GM12878 (cell line): ENCODE results near the gene MUSK. TPM values are rescaled to one million over a fixed set of nuclear protein-coding genes. Genes with fewer than 3 reads are reported as not detected.

Source experiments
- ATAC-seq: fragments of 200-7000 bp; cut with Tn5 transposase; 3 replicates; pipeline ENCODE4 v1.9.1; 2020; ENCODE audit warnings: mild to moderate bottlenecking, moderate library complexity
- BruUV-seq: library from RNA; stranded (reverse); fragments of 400-500 nt; replicated peaks from 2 replicates; lab custom pipeline; 2021; lab: Mats Ljungman, UMichigan
- CTCF ChIA-PET: fragments of 300-600 bp; sonication (Branson Sonifier 250); formaldehyde crosslinking; extraction: SDS; loops from one replicate; lab custom pipeline; 2021; ENCODE audit warnings: inconsistent platforms; lab: Yijun Ruan, JAX
- POLR2A ChIA-PET: fragments of 350-600 bp; formaldehyde crosslinking; extraction: SDS; loops from one replicate; lab custom pipeline; 2021; ENCODE audit warnings: inconsistent platforms; lab: Charles Lee
- RAD21 ChIA-PET: fragments of 300-600 bp; sonication (Branson Sonifier 250); formaldehyde crosslinking; loops from one replicate; lab custom pipeline; 2023; ENCODE audit warnings: antibody characterized with exemption; ENCODE audit not compliant: unreplicated experiment; lab: Charles Lee
- SMC1A ChIA-PET: fragments of 300-600 bp; sonication (Branson Sonifier 250); formaldehyde crosslinking; loops from one replicate; lab custom pipeline; 2023; ENCODE audit not compliant: unreplicated experiment, uncharacterized antibody; lab: Charles Lee
- DNase-seq: peaks from one replicate; pipeline ENCODE4 v3.0.0-alpha.2; 2011; ENCODE audit warnings: low read depth, low spot score
- FAIRE-seq: peaks from 3 replicates; lab custom pipeline; 2011; peaks lifted over from hg19 to GRCh38; lab: Jason Lieb, UNC
- H2AFZ ChIP-seq: 2 replicates; pipeline ENCODE4 v1.6.0; 2011; ENCODE audit warnings: low read depth, low read length, control low read depth; ENCODE audit not compliant: control insufficient read depth
- H3K27ac ChIP-seq: 2 replicates; pipeline ENCODE4 v1.5.1; 2011; ENCODE audit warnings: control low read depth; ENCODE audit not compliant: control insufficient read depth, insufficient read depth
- H3K27me3 ChIP-seq, 2 experiments: replicated peaks in 1 of 2; 2 replicates each; pipeline versions ENCODE4 v1.6.0 to v1.6.1; 2011; ENCODE audit warnings: low read length in 1 of 2; ENCODE audit not compliant: control insufficient read depth in 2 of 2, insufficient read depth in 2 of 2
- H3K36me3 ChIP-seq, 2 experiments: 2 replicates each; pipeline ENCODE4 v1.5.1; 2011; ENCODE audit warnings: low read length in 1 of 2; ENCODE audit not compliant: control insufficient read depth in 2 of 2, insufficient read depth in 2 of 2
- H3K4me1 ChIP-seq: 2 replicates; pipeline ENCODE4 v1.6.1; 2011; ENCODE audit warnings: mild to moderate bottlenecking, low read length, moderate library complexity, mixed read lengths; ENCODE audit not compliant: control insufficient read depth, insufficient read depth
- H3K4me2 ChIP-seq: 2 replicates; pipeline ENCODE4 v1.6.0; 2011; ENCODE audit warnings: control low read depth; ENCODE audit not compliant: control insufficient read depth, insufficient read depth
- H3K4me3 ChIP-seq: fragments of 200-600 bp; sonication (generic); 2 replicates; pipeline ENCODE4 v1.5.1; 2016
- H3K79me2 ChIP-seq: 2 replicates; pipeline ENCODE4 v1.6.0; 2011; ENCODE audit warnings: low read length; ENCODE audit not compliant: control insufficient read depth, insufficient read depth
- H3K9ac ChIP-seq: 2 replicates; pipeline ENCODE4 v1.8.0; 2011; ENCODE audit warnings: low read length, control low read depth, mixed read lengths; ENCODE audit not compliant: control insufficient read depth, insufficient read depth
- H3K9me3 ChIP-seq: replicated peaks from 3 replicates; pipeline ENCODE4 v1.5.1; 2011; ENCODE audit warnings: mild to moderate bottlenecking, low read length; ENCODE audit not compliant: control insufficient read depth, insufficient read depth
- H4K20me1 ChIP-seq: 2 replicates; pipeline ENCODE4 v1.6.0; 2011; ENCODE audit not compliant: control insufficient read depth, insufficient read depth
- CBFB ChIP-seq: IDR thresholded peaks from 2 replicates; pipeline ENCODE4 v1.6.1; 2016; ENCODE audit warnings: antibody characterized with exemption, low read depth
- CEBPB ChIP-seq, 2 experiments: fragments of 150-350 bp in 1 of 2; IDR thresholded peaks; 2 replicates each; pipeline ENCODE4 v1.6.1; 2012 to 2014; ENCODE audit warnings: low read depth in 2 of 2, low read length in 2 of 2, borderline replicate concordance in 1 of 2, inconsistent platforms in 1 of 2
- CREM ChIP-seq: IDR thresholded peaks from 2 replicates; pipeline ENCODE4 v1.6.1; 2014; ENCODE audit warnings: antibody characterized with exemption, low read depth
- DPF2 ChIP-seq: fragments of 450-650 bp; IDR thresholded peaks from 2 replicates; pipeline ENCODE4 v1.6.1; 2017; ENCODE audit warnings: mild to moderate bottlenecking
- EED ChIP-seq: sonication (generic); IDR thresholded peaks from 2 replicates; pipeline ENCODE4 v1.6.1; 2016; ENCODE audit warnings: antibody characterized with exemption, low read depth
- IRF4 ChIP-seq: IDR thresholded peaks from 2 replicates; pipeline ENCODE4 v1.6.1; 2011; ENCODE audit warnings: low read depth, low read length
- MYB ChIP-seq: fragments of 150-350 bp; IDR thresholded peaks from 2 replicates; pipeline ENCODE4 v1.6.1; 2014; ENCODE audit warnings: mild to moderate bottlenecking, low read depth, low read length, borderline replicate concordance
- MYC ChIP-seq: IDR thresholded peaks from 2 replicates; pipeline ENCODE4 v1.6.1; 2011; ENCODE audit warnings: mild to moderate bottlenecking, low read length, moderate library complexity, inconsistent platforms; ENCODE audit not compliant: insufficient read depth, insufficient replicate concordance, insufficient read length, severe bottlenecking
- NFIC ChIP-seq: IDR thresholded peaks from 2 replicates; pipeline ENCODE4 v1.6.1; 2012; ENCODE audit warnings: low read depth, mild to moderate bottlenecking, inconsistent platforms, low read length, moderate library complexity
- NFYA ChIP-seq: IDR thresholded peaks from 2 replicates; pipeline ENCODE4 v1.6.1; 2011; ENCODE audit warnings: low read depth, mild to moderate bottlenecking, low read length, improper control_type of control experiment, borderline replicate concordance
- PAX8 ChIP-seq: fragments of 450-650 bp; IDR thresholded peaks from 2 replicates; pipeline ENCODE4 v1.6.1; 2017; ENCODE audit warnings: mild to moderate bottlenecking, moderate library complexity
- RAD21 ChIP-seq: IDR thresholded peaks from 2 replicates; pipeline ENCODE4 v1.6.1; 2011; ENCODE audit warnings: mild to moderate bottlenecking, low read depth, low read length, moderate library complexity; ENCODE audit not compliant: insufficient read depth
- TCF7 ChIP-seq: IDR thresholded peaks from 2 replicates; pipeline ENCODE4 v1.6.1; 2014; ENCODE audit warnings: antibody characterized with exemption, borderline replicate concordance
- ZNF207 ChIP-seq: fragments of 450-650 bp; IDR thresholded peaks from 2 replicates; pipeline ENCODE4 v1.6.1; 2014; ENCODE audit warnings: antibody characterized with exemption, mild to moderate bottlenecking, borderline replicate concordance
- ZZZ3 ChIP-seq: IDR thresholded peaks from 2 replicates; pipeline ENCODE4 v1.6.1; 2011; ENCODE audit warnings: low read depth; ENCODE audit not compliant: control insufficient read depth, insufficient read length
- WGBS: methylation state at CpG from one replicate; pipeline ENCODE4 v1.1.6; 2016; ENCODE audit warnings: low lambda C conversion rate; ENCODE audit not compliant: insufficient replicate concordance, insufficient coverage; ENCODE audit errors: missing lambda C conversion rate; 5-methylcytosine and 5-hydroxymethylcytosine counted together
- in situ Hi-C: fragments of 300-500 bp; cut with MboI; formaldehyde crosslinking; loops from 9 replicates; pipeline ENCODE4 v1.14.3; 2018; ENCODE audit warnings: mixed read lengths
- intact Hi-C: fragments of 100-400 bp; cut with micrococcal nuclease; formaldehyde crosslinking; loops from one replicate; pipeline ENCODE4 v1.14.2; 2022; ENCODE audit not compliant: unreplicated experiment
- polyA plus RNA-seq, 11 experiments: library from polyadenylated mRNA; depleted of rRNA in 4 of 11; unstranded in 6 of 11; stranded (reverse) in 5 of 11; fragments of >200 nt; fragmentation: Nextera tagmentation in 4 of 11; fragmentation: Illumina TruSeq in 1 of 11; extraction: Ambion mirVana in 4 of 11; extraction: Trizol in 1 of 11; gene quantifications; 1 replicate in 1 of 11; 2 replicates in 10 of 11; pipeline versions ENCODE4 v1.2.1 to v1.2.3, GENCODE V29; 2011 to 2016; ENCODE audit warnings: inconsistent platforms in 2 of 11, missing spikeins in 2 of 11, low read depth in 1 of 11
- total RNA-seq, 4 experiments: library from RNA; depleted of rRNA in 3 of 4; stranded (reverse); fragments of >200 nt in 3 of 4; fragmentation: Illumina TruSeq in 1 of 4; extraction: Trizol in 1 of 4; gene quantifications; 2 replicates each; pipeline versions ENCODE4 v1.2.1 to v1.2.3, GENCODE V29; 2013 to 2021
- TF ChIP-seq, protein P1 (sequence below): fragments of 450-650 bp; IDR thresholded peaks from 2 replicates; pipeline ENCODE4 v1.6.1; 2016; ENCODE audit warnings: mild to moderate bottlenecking, moderate library complexity, borderline replicate concordance
- TF ChIP-seq, protein P2 (sequence below): fragments of 450-650 bp; formaldehyde crosslinking; IDR thresholded peaks from 2 replicates; pipeline ENCODE4 v1.5.0; 2022; ENCODE audit warnings: mild to moderate bottlenecking, missing genetic modification characterization

MUSK gene
- total and polyA plus RNA-seq, 10 of the 15 experiments (the other 5 are each of a cell fraction or from before 2014, with no cell fraction given): 0.04 to 0.19 (median 0.10) TPM; not detected in 5

DNA sequence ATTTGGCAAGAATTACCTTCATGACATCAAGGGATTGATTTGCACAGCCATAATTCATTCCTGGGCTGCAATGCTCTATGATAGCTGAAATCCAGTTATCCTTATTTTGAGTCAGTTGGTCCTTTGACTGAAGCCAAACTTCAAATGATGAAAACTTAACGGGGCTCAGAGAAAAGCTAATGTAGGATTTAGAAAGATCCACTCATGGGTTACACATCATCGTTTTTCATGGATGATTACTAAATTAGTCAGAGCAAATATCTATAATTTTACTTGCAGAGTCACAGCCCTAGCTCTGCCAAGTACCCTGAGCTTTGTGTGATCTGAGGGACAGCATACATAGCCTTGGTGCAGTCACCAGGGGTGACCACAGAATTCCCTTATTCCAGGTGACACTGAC is 27.3 kb upstream of the MUSK start:
- no peak for DNase-seq
- WGBS: 50% methylated on average over 2 of the region's 2 CpGs
- Histone ChIP-seq H3K9ac (no peak overlapping the region), H3K9me3 (no peaks in the 10 kb centered on the region), H3K4me1 (no peaks in the 10 kb centered on the region), H3K4me2 (no peak overlapping the region), H4K20me1 (no peaks in the 10 kb centered on the region), H3K27ac (no peak overlapping the region), H2AFZ (no peak overlapping the region), H3K36me3 (no peaks in the 10 kb centered on the region), H3K79me2 (no peaks in the 10 kb centered on the region)
- 0 out of 3 replicates have a peak, but pooled peaks have one; percentile 21 for ATAC-seq
- no TSS peak for BruUV-seq
- intact Hi-C loops: loop anchor here (2.0 to 10.0 kb wide), 3 partner anchors 168 to 514 kb away; no protein-coding TSS in a partner anchor
- FAIRE-seq: no peak
- ChIA-PET RAD21 (interaction anchor here (0.7 to 5.5 kb wide), 14 partner anchors 17 to 657 kb away, joined by 3 to 68 read pairs (median 4); no protein-coding TSS in a partner anchor), SMC1A (interaction anchor here (0.8 to 7.3 kb wide), 21 partner anchors 10 to 657 kb away, joined by 3 to 98 read pairs (median 4); no protein-coding TSS in a partner anchor)
- in situ Hi-C loops: no loop called here
- TF ChIP-seq CBFB: no peak
- TF ChIP-seq DPF2: no peak
- no peak for TF ChIP-seq ZZZ3
- TF ChIP-seq, protein P1, sequence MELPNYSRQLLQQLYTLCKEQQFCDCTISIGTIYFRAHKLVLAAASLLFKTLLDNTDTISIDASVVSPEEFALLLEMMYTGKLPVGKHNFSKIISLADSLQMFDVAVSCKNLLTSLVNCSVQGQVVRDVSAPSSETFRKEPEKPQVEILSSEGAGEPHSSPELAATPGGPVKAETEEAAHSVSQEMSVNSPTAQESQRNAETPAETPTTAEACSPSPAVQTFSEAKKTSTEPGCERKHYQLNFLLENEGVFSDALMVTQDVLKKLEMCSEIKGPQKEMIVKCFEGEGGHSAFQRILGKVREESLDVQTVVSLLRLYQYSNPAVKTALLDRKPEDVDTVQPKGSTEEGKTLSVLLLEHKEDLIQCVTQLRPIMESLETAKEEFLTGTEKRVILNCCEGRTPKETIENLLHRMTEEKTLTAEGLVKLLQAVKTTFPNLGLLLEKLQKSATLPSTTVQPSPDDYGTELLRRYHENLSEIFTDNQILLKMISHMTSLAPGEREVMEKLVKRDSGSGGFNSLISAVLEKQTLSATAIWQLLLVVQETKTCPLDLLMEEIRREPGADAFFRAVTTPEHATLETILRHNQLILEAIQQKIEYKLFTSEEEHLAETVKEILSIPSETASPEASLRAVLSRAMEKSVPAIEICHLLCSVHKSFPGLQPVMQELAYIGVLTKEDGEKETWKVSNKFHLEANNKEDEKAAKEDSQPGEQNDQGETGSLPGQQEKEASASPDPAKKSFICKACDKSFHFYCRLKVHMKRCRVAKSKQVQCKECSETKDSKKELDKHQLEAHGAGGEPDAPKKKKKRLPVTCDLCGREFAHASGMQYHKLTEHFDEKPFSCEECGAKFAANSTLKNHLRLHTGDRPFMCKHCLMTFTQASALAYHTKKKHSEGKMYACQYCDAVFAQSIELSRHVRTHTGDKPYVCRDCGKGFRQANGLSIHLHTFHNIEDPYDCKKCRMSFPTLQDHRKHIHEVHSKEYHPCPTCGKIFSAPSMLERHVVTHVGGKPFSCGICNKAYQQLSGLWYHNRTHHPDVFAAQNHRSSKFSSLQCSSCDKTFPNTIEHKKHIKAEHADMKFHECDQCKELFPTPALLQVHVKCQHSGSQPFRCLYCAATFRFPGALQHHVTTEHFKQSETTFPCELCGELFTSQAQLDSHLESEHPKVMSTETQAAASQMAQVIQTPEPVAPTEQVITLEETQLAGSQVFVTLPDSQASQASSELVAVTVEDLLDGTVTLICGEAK: no peak
- no peak for TF ChIP-seq MYB
- no peak for TF ChIP-seq NFIC
- TF ChIP-seq IRF4: no peak
- TF ChIP-seq CREM: no peak
- no peak for TF ChIP-seq PAX8
- no peak for TF ChIP-seq MYC
- TF ChIP-seq EED: no peak
- no peak for TF ChIP-seq TCF7
- no peak for TF ChIP-seq NFYA
- no peak for TF ChIP-seq CEBPB (IDR thresholded peaks at IDR 0.05; ENCODE audit: borderline replicate concordance in 1 of 2, low read depth in 2 of 2, low read length in 2 of 2)
- no peak for TF ChIP-seq RAD21
- TF ChIP-seq ZNF207: no peak
- TF ChIP-seq, protein P2, sequence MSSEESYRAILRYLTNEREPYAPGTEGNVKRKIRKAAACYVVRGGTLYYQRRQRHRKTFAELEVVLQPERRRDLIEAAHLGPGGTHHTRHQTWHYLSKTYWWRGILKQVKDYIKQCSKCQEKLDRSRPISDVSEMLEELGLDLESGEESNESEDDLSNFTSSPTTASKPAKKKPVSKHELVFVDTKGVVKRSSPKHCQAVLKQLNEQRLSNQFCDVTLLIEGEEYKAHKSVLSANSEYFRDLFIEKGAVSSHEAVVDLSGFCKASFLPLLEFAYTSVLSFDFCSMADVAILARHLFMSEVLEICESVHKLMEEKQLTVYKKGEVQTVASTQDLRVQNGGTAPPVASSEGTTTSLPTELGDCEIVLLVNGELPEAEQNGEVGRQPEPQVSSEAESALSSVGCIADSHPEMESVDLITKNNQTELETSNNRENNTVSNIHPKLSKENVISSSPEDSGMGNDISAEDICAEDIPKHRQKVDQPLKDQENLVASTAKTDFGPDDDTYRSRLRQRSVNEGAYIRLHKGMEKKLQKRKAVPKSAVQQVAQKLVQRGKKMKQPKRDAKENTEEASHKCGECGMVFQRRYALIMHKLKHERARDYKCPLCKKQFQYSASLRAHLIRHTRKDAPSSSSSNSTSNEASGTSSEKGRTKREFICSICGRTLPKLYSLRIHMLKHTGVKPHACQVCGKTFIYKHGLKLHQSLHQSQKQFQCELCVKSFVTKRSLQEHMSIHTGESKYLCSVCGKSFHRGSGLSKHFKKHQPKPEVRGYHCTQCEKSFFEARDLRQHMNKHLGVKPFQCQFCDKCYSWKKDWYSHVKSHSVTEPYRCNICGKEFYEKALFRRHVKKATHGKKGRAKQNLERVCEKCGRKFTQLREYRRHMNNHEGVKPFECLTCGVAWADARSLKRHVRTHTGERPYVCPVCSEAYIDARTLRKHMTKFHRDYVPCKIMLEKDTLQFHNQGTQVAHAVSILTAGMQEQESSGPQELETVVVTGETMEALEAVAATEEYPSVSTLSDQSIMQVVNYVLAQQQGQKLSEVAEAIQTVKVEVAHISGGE (CRISPR knock-in tag): no peak
- TF ChIP-seq, all 136 proteins: peak for 0
- POLR2A ChIA-PET: interaction anchor here (0.6 kb wide), 1 partner anchor 400 kb away, joined by 3 read pairs; no protein-coding TSS in a partner anchor
- CTCF ChIA-PET: interaction anchor here (0.6 to 2.8 kb wide), 9 partner anchors 16 to 658 kb away, joined by 3 to 18 read pairs (median 3); no protein-coding TSS in a partner anchor
- no peaks in the 10 kb centered on the region for H3K27me3 ChIP-seq
- no peak overlapping the region for H3K4me3 ChIP-seq
